ENCODE data around the gene GJA8. TPM values are rescaled to one million over a fixed set of nuclear protein-coding genes. Genes with fewer than 3 reads are reported as not detected.
"Not testable (repeated sequence)": the region's sequence is repeated elsewhere in the genome, so short reads cannot be mapped to it uniquely, and the experiment has no call there.

The GJA8 gene
- polyA plus RNA-seq, 3 donors = not detected

DNA sequence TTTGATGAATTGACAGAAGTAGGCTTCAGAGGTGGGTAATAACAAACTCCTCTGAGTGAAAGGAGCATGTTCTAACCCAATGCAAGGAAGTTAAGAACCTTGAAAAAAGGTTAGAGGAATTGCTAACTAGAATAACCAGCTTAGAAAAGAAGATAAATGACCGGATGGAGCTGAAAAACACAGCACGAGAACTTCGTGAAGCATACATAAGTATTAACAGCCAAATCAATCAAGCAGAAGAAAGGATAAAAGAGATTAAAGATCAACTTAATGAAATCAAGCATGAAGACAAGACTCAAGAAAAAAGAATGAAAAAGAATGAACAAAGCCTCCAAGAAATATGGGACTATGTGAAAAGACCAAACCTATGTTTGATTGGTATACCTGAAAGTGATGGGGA is 46.6 kb upstream of the GJA8 start:
- H3K27me3 ChIP-seq (ENCODE audit: control insufficient read depth in 2 of 2, insufficient read depth in 2 of 2, low read length in 2 of 2); DNase-seq; H3K27ac ChIP-seq (ENCODE audit: low read depth in 1 of 2, low read length in 2 of 2); H3K9ac ChIP-seq (ENCODE audit: insufficient read depth, low read length, poor library complexity, severe bottlenecking); H3K4me1 ChIP-seq (ENCODE audit: control insufficient read depth in 1 of 2, insufficient read depth in 2 of 2, low read length in 2 of 2); H3K27ac Mint-ChIP-seq; H3K4me1 Mint-ChIP-seq; H3K4me3 ChIP-seq (replicated peaks in 1 of 3; ENCODE audit: low read depth in 2 of 3, low read length in 3 of 3); H3K36me3 Mint-ChIP-seq; H2AFZ ChIP-seq (ENCODE audit: insufficient read depth, low read depth, low read length, poor library complexity, severe bottlenecking); H3K4me3 Mint-ChIP-seq; H3K9me3 Mint-ChIP-seq; H4K20me1 ChIP-seq (ENCODE audit: insufficient read depth, low read length); H3K79me2 ChIP-seq (ENCODE audit: insufficient read depth, low read length); intact Hi-C loops (cut with micrococcal nuclease); H3K36me3 ChIP-seq (replicated peaks in 1 of 2; ENCODE audit: control insufficient read depth in 1 of 2, insufficient read depth in 2 of 2, low read length in 2 of 2); H3K9me3 ChIP-seq (replicated peaks in 1 of 2; ENCODE audit: control insufficient read depth in 1 of 2, insufficient read depth in 1 of 2, low read length in 2 of 2); H3K4me2 ChIP-seq (replicated peaks; ENCODE audit: extremely low read depth, low read length, poor library complexity, severe bottlenecking): not testable (repeated sequence)
- WGBS (ENCODE audit: insufficient coverage) = no CpG with 5 or more reads among the region's 3 CpGs
- H3K27me3 Mint-ChIP-seq (ENCODE audit: low read depth in 3 of 3) = peaks cover 5 to 17% (median 9%) of the 10 kb centered on the region in 3 donors

DNA sequence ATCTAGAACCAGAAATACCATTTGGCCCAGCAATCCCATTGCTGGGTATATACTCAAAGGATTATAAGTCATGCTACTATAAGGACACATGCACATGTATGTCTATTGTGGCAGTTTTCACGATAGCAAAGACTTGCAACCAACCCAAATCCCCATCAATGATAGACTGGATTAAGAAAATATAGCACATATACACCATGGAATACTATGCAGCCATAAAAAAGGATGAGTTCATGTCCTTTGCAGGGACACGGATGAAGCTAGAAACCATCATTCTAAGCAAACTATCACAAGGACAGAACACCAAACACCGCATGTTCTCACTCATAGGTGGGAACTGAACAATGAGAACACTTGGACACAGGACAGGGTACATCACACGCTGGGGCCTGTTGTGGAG is 35.4 kb upstream of the GJA8 start:
- H3K79me2 ChIP-seq (ENCODE audit: insufficient read depth, low read length); H3K4me1 ChIP-seq (ENCODE audit: control insufficient read depth in 1 of 2, insufficient read depth in 2 of 2, low read length in 2 of 2); H3K4me1 Mint-ChIP-seq; DNase-seq; H3K4me3 Mint-ChIP-seq; H3K36me3 ChIP-seq (replicated peaks in 1 of 2; ENCODE audit: control insufficient read depth in 1 of 2, insufficient read depth in 2 of 2, low read length in 2 of 2); H3K9ac ChIP-seq (ENCODE audit: insufficient read depth, low read length, poor library complexity, severe bottlenecking); H3K27ac ChIP-seq (ENCODE audit: low read depth in 1 of 2, low read length in 2 of 2); H3K27ac Mint-ChIP-seq; H3K27me3 ChIP-seq (ENCODE audit: control insufficient read depth in 2 of 2, insufficient read depth in 2 of 2, low read length in 2 of 2); intact Hi-C loops (cut with micrococcal nuclease); H2AFZ ChIP-seq (ENCODE audit: insufficient read depth, low read depth, low read length, poor library complexity, severe bottlenecking); H3K27me3 Mint-ChIP-seq (ENCODE audit: low read depth in 3 of 3); H4K20me1 ChIP-seq (ENCODE audit: insufficient read depth, low read length); H3K4me2 ChIP-seq (replicated peaks; ENCODE audit: extremely low read depth, low read length, poor library complexity, severe bottlenecking); H3K4me3 ChIP-seq (replicated peaks in 1 of 3; ENCODE audit: low read depth in 2 of 3, low read length in 3 of 3); H3K9me3 Mint-ChIP-seq; H3K9me3 ChIP-seq (replicated peaks in 1 of 2; ENCODE audit: control insufficient read depth in 1 of 2, insufficient read depth in 1 of 2, low read length in 2 of 2); H3K36me3 Mint-ChIP-seq: not testable (repeated sequence)
- WGBS (ENCODE audit: insufficient coverage) = no CpG with 5 or more reads among the region's 4 CpGs

DNA sequence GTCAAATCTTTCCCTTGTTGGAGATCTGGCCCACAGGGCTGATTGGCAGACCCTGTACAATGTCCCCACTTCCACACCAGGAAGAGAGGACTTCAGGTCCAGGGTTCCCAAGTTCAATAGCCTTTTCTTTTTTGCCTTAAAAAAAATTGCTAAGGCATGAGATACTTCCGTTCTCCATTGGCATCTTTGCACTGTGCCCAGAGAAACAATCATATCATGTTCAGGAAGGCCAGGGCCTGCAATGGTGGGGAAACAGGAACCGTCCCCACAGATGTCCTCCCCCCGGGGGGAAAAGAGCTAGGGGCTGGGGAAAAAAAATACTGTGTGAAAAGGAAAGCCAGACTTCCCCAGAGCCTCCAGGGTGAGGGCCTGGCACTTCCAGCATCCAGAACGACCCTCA is 24.6 kb upstream of the GJA8 start:
- WGBS (ENCODE audit: insufficient coverage) = 72% methylated on average over 2 of the region's 4 CpGs

More for the DNA sequence above, 24.6 kb upstream of the GJA8 start:
- Histone ChIP-seq H3K36me3 (replicated peaks in 1 of 2; ENCODE audit: control insufficient read depth in 1 of 2, insufficient read depth in 2 of 2, low read length in 2 of 2) (no peaks in the 10 kb centered on the region), H3K4me2 (replicated peaks; ENCODE audit: extremely low read depth, low read length, poor library complexity, severe bottlenecking) (no peak overlapping the region), H3K9me3 (replicated peaks in 1 of 2; ENCODE audit: control insufficient read depth in 1 of 2, insufficient read depth in 1 of 2, low read length in 2 of 2) (no peaks in the 10 kb centered on the region), H3K4me1 (ENCODE audit: control insufficient read depth in 1 of 2, insufficient read depth in 2 of 2, low read length in 2 of 2) (no peaks in the 10 kb centered on the region), H4K20me1 (ENCODE audit: insufficient read depth, low read length) (no peaks in the 10 kb centered on the region), H3K4me3 (replicated peaks in 1 of 3; ENCODE audit: low read depth in 2 of 3, low read length in 3 of 3) (no peak overlapping the region), H3K27ac (ENCODE audit: low read depth in 1 of 2, low read length in 2 of 2) (no peak overlapping the region), H3K9ac (ENCODE audit: insufficient read depth, low read length, poor library complexity, severe bottlenecking) (no peak overlapping the region), H2AFZ (ENCODE audit: insufficient read depth, low read depth, low read length, poor library complexity, severe bottlenecking) (no peak overlapping the region), H3K79me2 (ENCODE audit: insufficient read depth, low read length) (no peaks in the 10 kb centered on the region), H3K27me3 (ENCODE audit: control insufficient read depth in 2 of 2, insufficient read depth in 2 of 2, low read length in 2 of 2) (no peaks in the 10 kb centered on the region)
- Mint-ChIP-seq H3K27me3 (ENCODE audit: low read depth in 3 of 3) (peaks cover 5 to 7% (median 5%) of the 10 kb centered on the region in 3 donors), H3K36me3 (no peaks in the 10 kb centered on the region), H3K4me1 (no peaks in the 10 kb centered on the region), H3K4me3 (no peak overlapping the region), H3K27ac (no peak overlapping the region), H3K9me3 (peaks cover 0 to 10% (median 6%) of the 10 kb centered on the region in 7 donors)
- no peak for DNase-seq
- intact Hi-C loops (cut with micrococcal nuclease) = no loop called here
- TF ChIP-seq, protein P1, sequence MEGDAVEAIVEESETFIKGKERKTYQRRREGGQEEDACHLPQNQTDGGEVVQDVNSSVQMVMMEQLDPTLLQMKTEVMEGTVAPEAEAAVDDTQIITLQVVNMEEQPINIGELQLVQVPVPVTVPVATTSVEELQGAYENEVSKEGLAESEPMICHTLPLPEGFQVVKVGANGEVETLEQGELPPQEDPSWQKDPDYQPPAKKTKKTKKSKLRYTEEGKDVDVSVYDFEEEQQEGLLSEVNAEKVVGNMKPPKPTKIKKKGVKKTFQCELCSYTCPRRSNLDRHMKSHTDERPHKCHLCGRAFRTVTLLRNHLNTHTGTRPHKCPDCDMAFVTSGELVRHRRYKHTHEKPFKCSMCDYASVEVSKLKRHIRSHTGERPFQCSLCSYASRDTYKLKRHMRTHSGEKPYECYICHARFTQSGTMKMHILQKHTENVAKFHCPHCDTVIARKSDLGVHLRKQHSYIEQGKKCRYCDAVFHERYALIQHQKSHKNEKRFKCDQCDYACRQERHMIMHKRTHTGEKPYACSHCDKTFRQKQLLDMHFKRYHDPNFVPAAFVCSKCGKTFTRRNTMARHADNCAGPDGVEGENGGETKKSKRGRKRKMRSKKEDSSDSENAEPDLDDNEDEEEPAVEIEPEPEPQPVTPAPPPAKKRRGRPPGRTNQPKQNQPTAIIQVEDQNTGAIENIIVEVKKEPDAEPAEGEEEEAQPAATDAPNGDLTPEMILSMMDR (IDR thresholded peaks at IDR 0.05) = no peak
